Ascending aorta (tissue), 2 donors: ENCODE results near the gene MYL7. TPM values are rescaled to one million over a fixed set of nuclear protein-coding genes. Genes with fewer than 3 reads are reported as not detected.

ENCODE experiments used
- DNase-seq, 2 donors: peaks; one replicate each; pipeline ENCODE4 v3.0.0-alpha.2; 2019; ENCODE audit warnings: low spot score in 2 of 2
- H3K27ac ChIP-seq, 2 donors: fragments of 200-600 bp; sonication (generic); one replicate each; pipeline ENCODE4 v1.5.1; 2016 to 2017; ENCODE audit warnings: mild to moderate bottlenecking in 1 of 2
- H3K27me3 ChIP-seq: fragments of 200-600 bp; sonication (generic); one replicate; pipeline ENCODE4 v1.5.1; 2017
- H3K36me3 ChIP-seq, 2 donors: fragments of 200-600 bp; sonication (generic); one replicate each; pipeline ENCODE4 v1.5.1; 2016
- H3K4me1 ChIP-seq, 2 donors: fragments of 200-600 bp; sonication (generic); one replicate each; pipeline ENCODE4 v1.5.1; 2016 to 2017; ENCODE audit warnings: mild to moderate bottlenecking in 1 of 2
- H3K4me3 ChIP-seq, 2 donors: fragments of 200-600 bp; sonication (generic); one replicate each; pipeline ENCODE4 v1.5.1; 2016 to 2017; ENCODE audit warnings: mild to moderate bottlenecking in 1 of 2
- H3K9me3 ChIP-seq, 2 donors: fragments of 200-600 bp; sonication (generic); one replicate each; pipeline ENCODE4 v1.5.1; 2016
- CTCF ChIP-seq, 3 experiments: fragments of 200-600 bp in 2 of 3; fragments of 450-650 bp in 1 of 3; sonication (generic) in 2 of 3; IDR thresholded peaks; one replicate each; pipeline ENCODE4 v1.5.1; 2016 to 2019; ENCODE audit warnings: antibody characterized with exemption in 3 of 3, mild to moderate bottlenecking in 1 of 3, moderate library complexity in 1 of 3
- intact Hi-C: fragments of 100-400 bp; cut with DNase I; formaldehyde crosslinking; loops from one replicate; pipeline ENCODE4 v1.15.1; 2023
- total RNA-seq: library from RNA; depleted of rRNA; stranded (reverse); fragments of >200 nt; gene quantifications from one replicate; pipeline ENCODE4 v1.1.0, GENCODE V29; 2016

Gene MYL7
- total RNA-seq, 1 donor from 2014 or later = not detected

GRCh38 chr7:44121761-44122420, 19.2 kb downstream of the MYL7 start:
- Histone ChIP-seq H3K4me1 (peaks cover 6 to 14% of the 10 kb centered on the region in 2 donors), H3K27ac (peak overlapping the region; percentile 80 to 91), H3K4me3 (no peak overlapping the region), H3K27me3 (no peaks in the 10 kb centered on the region), H3K9me3 (no peaks in the 10 kb centered on the region), H3K36me3 (peaks cover 0 to 32% of the 10 kb centered on the region in 2 donors)
- intact Hi-C loops = loop anchor here (2.0 to 10.0 kb wide), 3 partner anchors 49 to 373 kb away; partner anchors contain the start of genes NUDCD3 and YKT6
- no peak for TF ChIP-seq CTCF (IDR thresholded peaks at IDR 0.05)
- no peak for DNase-seq

GRCh38 chr7:44120395-44120794, 20.7 kb downstream of the MYL7 start:
- intact Hi-C loops = loop anchor here (5.0 to 10.0 kb wide), 2 partner anchors 82 to 374 kb away; partner anchors contain the start of genes NUDCD3 and YKT6
- H3K27ac ChIP-seq = no peak overlapping the region
- no peaks in the 10 kb centered on the region for H3K9me3 ChIP-seq
- TF ChIP-seq CTCF (IDR thresholded peaks at IDR 0.05) = no peak
- DNase-seq = no peak
- H3K27me3 ChIP-seq = no peaks in the 10 kb centered on the region
- no peak overlapping the region for H3K4me3 ChIP-seq
- H3K4me1 ChIP-seq = peaks cover 6 to 14% of the 10 kb centered on the region in 2 donors
- peaks cover 6 to 42% of the 10 kb centered on the region in 2 donors for H3K36me3 ChIP-seq

- no peak for DNase-seq
- Histone ChIP-seq H3K4me1 (peaks cover 6 to 14% of the 10 kb centered on the region in 2 donors), H3K4me3 (no peak overlapping the region), H3K27me3 (no peaks in the 10 kb centered on the region), H3K36me3 (peaks cover 7 to 44% of the 10 kb centered on the region in 2 donors), H3K27ac (no peak overlapping the region), H3K9me3 (no peaks in the 10 kb centered on the region)
- no peak for TF ChIP-seq CTCF (IDR thresholded peaks at IDR 0.05)
- intact Hi-C loops = loop anchor here (5.0 to 10.0 kb wide), 2 partner anchors 82 to 375 kb away; partner anchors contain the start of genes NUDCD3 and YKT6
Observed at GRCh38 chr7:44119829-44120380, 21.2 kb downstream of the MYL7 start.

GRCh38 chr7:44117801-44118429, 23.2 kb downstream of the MYL7 start:
- Histone ChIP-seq H3K4me3 (no peak overlapping the region), H3K4me1 (peaks cover 6 to 18% of the 10 kb centered on the region in 2 donors), H3K27me3 (no peaks in the 10 kb centered on the region), H3K27ac (no peak overlapping the region), H3K36me3 (peaks cover 26 to 64% of the 10 kb centered on the region in 2 donors), H3K9me3 (no peaks in the 10 kb centered on the region)
- intact Hi-C loops = no loop called here
- no peak for DNase-seq
- TF ChIP-seq CTCF (IDR thresholded peaks at IDR 0.05) = no peak

- H3K27ac ChIP-seq = no peak overlapping the region
- H3K36me3 ChIP-seq = peaks cover 35 to 73% of the 10 kb centered on the region in 2 donors
- intact Hi-C loops = no loop called here
- peaks cover 0 to 13% of the 10 kb centered on the region in 2 donors for H3K4me1 ChIP-seq
- no peak for TF ChIP-seq CTCF (IDR thresholded peaks at IDR 0.05)
- no peak for DNase-seq
- H3K4me3 ChIP-seq = no peak overlapping the region
- no peaks in the 10 kb centered on the region for H3K9me3 ChIP-seq
- no peaks in the 10 kb centered on the region for H3K27me3 ChIP-seq
Observed at GRCh38 chr7:44116789-44117666, 24.1 kb downstream of the MYL7 start.
